GM18873 (cell line): ENCODE results near the gene MAGEA6.
A peak's percentile ranks its signal among the peaks of the same experiment; 100 is the strongest.
"Not testable (repeated sequence)": the region's sequence is repeated elsewhere in the genome, so short reads cannot be mapped to it uniquely, and the experiment has no call there.

Source experiments
- ATAC-seq: cut with Tn5 transposase; IDR thresholded peaks from one replicate; pipeline ENCODE4 v1.9.1; 2021; ENCODE audit warnings: mild to moderate bottlenecking, moderate library complexity, moderate number of reproducible peaks; ENCODE audit not compliant: unreplicated experiment, low FRiP score

Gene MAGEA6

GRCh38 chrX:152769549-152770289 is at the start of gene MAGEA6:
Gene MAGEA6 (minus strand): TSS chrX:152769689. CDS start chrX:152767650, 2,039 bp downstream.
- not testable (repeated sequence) for ATAC-seq

GRCh38 chrX:152819266-152819665 is 49.8 kb upstream of the MAGEA6 start:
- ATAC-seq = no peak

- no peak for ATAC-seq
Observed at GRCh38 chrX:152818356-152818755, 48.9 kb upstream of the MAGEA6 start.

GRCh38 chrX:152817078-152817764 is 47.7 kb upstream of the MAGEA6 start:
- ATAC-seq = no peak

- no peak for ATAC-seq
Observed at GRCh38 chrX:152814048-152814447, 44.6 kb upstream of the MAGEA6 start.

- ATAC-seq = no peak
Observed at GRCh38 chrX:152813206-152813605, 43.7 kb upstream of the MAGEA6 start.

- no peak for ATAC-seq
Observed at GRCh38 chrX:152810403-152810802, 40.9 kb upstream of the MAGEA6 start.

- ATAC-seq = no peak
Observed at GRCh38 chrX:152806035-152806434, 36.5 kb upstream of the MAGEA6 start.

- no peak for ATAC-seq
Observed at GRCh38 chrX:152798945-152799344, 29.5 kb upstream of the MAGEA6 start.

GRCh38 chrX:152787062-152787461 is 17.6 kb upstream of the MAGEA6 start:
- peak; percentile 67 for ATAC-seq

GRCh38 chrX:152766562-152766961 is 2.9 kb downstream of the MAGEA6 start:
- ATAC-seq = not testable (repeated sequence)

- not testable (repeated sequence) for ATAC-seq
Observed at GRCh38 chrX:152761582-152761981, 7.9 kb downstream of the MAGEA6 start.

- not testable (repeated sequence) for ATAC-seq
Observed at GRCh38 chrX:152759544-152759943, 9.9 kb downstream of the MAGEA6 start.

- not testable (repeated sequence) for ATAC-seq
Observed at GRCh38 chrX:152758918-152759317, 10.6 kb downstream of the MAGEA6 start, which contains the start of gene CSAG3. Gene CSAG3 (plus strand): TSS chrX:152759218.

- ATAC-seq = not testable (repeated sequence)
Observed at GRCh38 chrX:152754871-152755270, 14.6 kb downstream of the MAGEA6 start.

- not testable (repeated sequence) for ATAC-seq
Observed at GRCh38 chrX:152753686-152754650, 15.5 kb downstream of the MAGEA6 start, which contains the start of gene MAGEA2. Gene MAGEA2 (minus strand): TSS chrX:152753842. CDS start chrX:152751363, 2,479 bp downstream.

GRCh38 chrX:152738560-152738959 is 30.9 kb downstream of the MAGEA6 start:
- ATAC-seq = no peak

GRCh38 chrX:152736528-152736927 is 33.0 kb downstream of the MAGEA6 start:
- ATAC-seq = not testable (repeated sequence)

GRCh38 chrX:152735860-152736511 is 33.5 kb downstream of the MAGEA6 start:
- no peak for ATAC-seq

GRCh38 chrX:152735101-152735500 is 34.4 kb downstream of the MAGEA6 start:
- no peak for ATAC-seq
